GM13976 (cell line): ENCODE results near the gene UNKL.

ENCODE experiments used
- DNase-seq: peaks from one replicate; pipeline ENCODE4 v3.0.0; 2012; ENCODE audit warnings: low spot score
- in situ Hi-C: fragments of 300-500 bp; cut with MboI; formaldehyde crosslinking; loops from one replicate; pipeline ENCODE4 v1.12.0; 2022; ENCODE audit warnings: low sequenced_read_pairs, mixed read lengths, inconsistent platforms; ENCODE audit not compliant: unreplicated experiment
- TF ChIP-seq, protein P1 (sequence below): IDR thresholded peaks from 2 replicates; pipeline ENCODE4 v1.5.1; 2012; ENCODE audit warnings: borderline replicate concordance, mild to moderate bottlenecking; ENCODE audit not compliant: insufficient read depth; ENCODE audit errors: extremely low read depth, missing control alignments, control extremely low read depth

UNKL gene

GRCh38 chr16:1435921-1436697 is 21.6 kb upstream of the UNKL start:
- no peak for DNase-seq
- in situ Hi-C loops: no loop called here
- TF ChIP-seq, protein P1, sequence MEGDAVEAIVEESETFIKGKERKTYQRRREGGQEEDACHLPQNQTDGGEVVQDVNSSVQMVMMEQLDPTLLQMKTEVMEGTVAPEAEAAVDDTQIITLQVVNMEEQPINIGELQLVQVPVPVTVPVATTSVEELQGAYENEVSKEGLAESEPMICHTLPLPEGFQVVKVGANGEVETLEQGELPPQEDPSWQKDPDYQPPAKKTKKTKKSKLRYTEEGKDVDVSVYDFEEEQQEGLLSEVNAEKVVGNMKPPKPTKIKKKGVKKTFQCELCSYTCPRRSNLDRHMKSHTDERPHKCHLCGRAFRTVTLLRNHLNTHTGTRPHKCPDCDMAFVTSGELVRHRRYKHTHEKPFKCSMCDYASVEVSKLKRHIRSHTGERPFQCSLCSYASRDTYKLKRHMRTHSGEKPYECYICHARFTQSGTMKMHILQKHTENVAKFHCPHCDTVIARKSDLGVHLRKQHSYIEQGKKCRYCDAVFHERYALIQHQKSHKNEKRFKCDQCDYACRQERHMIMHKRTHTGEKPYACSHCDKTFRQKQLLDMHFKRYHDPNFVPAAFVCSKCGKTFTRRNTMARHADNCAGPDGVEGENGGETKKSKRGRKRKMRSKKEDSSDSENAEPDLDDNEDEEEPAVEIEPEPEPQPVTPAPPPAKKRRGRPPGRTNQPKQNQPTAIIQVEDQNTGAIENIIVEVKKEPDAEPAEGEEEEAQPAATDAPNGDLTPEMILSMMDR: no peak

GRCh38 chr16:1434644-1435592 is 20.4 kb upstream of the UNKL start:
- in situ Hi-C loops: no loop called here
- TF ChIP-seq, protein P1: no peak
- no peak for DNase-seq

DNA sequence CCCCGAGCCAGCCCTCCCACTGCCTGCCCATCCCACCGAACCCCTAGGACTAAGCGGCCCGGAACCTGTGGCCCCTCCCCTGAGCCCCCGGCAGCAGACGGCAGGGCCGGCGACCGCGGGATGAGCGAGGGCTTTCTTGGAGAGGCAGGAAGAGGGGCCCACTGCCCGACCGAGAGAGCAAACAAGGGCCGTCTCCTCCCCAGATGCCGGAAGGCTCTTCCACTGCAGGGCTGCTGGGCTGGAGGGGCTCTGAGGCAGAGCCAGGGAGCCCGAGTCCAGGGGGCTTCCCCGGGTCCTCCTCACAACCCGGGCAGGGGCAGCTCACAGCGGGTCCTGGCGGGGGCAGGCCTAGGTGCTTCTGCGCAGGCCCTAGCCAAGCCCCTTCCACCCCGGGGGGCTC is 19.3 kb upstream of the UNKL start:
- in situ Hi-C loops: no loop called here
- TF ChIP-seq, protein P1: no peak
- DNase-seq: no peak

DNA sequence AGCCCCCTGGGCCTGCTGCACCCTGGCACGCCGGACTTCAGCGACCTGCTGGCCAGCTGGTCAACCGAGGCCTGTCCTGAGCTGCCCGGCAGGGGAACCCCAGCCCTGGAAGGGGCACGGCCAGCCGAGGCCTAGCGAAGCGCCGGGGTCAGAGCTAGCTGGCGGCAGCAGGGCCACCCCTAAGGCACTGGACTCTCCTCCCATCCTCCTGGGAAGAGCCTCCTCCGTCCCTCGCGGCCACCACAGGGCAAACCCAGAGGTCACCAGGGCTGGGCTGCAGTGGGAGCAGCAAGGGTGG is 18.7 kb upstream of the UNKL start:
- in situ Hi-C loops: no loop called here
- DNase-seq: no peak
- TF ChIP-seq, protein P1: no peak

DNA sequence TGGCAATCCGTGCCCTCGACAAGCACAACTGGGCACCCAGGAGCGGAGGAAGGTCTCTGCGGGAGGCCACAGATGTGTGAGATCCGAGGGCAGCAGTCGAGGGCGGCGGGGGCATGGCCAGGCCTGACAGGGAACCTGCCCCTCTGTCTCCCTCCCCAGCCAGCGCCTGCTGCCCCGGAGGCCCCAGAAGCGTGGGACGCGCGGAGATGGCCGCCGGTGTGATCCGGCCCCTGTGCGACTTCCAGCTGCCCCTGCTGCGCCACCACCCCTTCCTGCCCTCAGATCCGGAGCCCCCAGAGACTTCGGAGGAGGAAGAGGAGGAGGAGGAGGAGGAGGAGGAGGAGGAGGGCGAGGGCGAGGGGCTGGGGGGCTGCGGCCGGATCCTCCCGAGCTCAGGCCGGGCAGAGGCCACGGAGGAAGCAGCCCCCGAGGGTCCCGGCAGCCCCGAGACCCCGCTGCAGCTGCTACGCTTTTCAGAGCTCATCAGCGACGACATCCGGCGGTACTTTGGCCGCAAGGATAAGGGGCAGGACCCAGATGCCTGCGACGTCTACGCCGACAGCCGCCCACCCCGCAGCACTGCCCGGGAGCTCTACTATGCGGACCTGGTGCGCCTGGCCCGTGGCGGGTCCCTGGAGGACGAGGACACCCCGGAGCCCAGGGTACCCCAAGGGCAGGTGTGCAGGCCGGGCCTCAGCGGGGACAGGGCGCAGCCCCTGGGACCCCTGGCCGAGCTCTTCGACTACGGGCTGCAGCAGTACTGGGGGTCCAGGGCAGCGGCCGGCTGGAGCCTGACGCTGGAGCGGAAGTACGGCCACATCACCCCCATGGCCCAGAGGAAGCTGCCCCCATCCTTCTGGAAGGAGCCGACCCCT is 18.1 kb upstream of the UNKL start:
- no peak for DNase-seq
- in situ Hi-C loops: no loop called here
- TF ChIP-seq, protein P1: no peak
